ENCODE measurements around the gene PLA2G1B.

PLA2G1B gene

DNA sequence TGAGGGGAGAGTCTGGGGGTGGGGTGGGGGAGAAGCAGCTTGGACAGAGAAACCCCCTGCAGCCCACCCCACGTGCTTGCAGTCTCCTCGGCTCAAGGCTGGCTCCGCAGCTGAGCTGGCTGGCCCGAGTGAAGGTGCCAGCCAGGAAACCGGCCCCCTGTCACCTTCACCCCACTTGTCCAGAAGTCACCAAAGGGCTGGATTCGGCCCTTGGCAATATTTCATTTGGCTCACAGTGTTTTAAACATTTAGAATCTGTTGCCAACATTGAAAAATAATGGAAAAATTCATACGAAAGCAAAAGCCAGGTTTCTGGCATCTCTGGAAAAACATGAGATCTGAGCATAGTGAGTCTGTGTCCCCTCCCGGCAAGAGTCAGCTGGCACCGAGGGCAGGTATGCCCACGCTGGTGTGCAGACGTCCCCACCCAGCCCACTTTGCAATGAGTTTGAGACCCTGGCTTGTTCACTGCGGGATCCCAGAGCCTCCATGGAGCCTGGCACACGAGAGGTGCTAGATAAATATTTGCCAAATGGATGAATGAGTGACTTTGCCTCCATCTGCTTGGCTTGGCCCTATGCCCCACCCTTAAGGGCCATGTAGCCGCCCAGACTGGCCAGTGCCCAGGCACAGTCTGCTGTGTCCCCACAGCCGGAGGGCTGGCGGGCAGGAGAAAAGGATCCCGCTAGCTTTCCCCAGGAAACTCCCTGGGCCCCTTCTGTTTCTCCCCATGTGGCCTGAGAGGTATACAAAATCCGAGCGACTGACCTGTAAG lies 23.2 kb upstream of the PLA2G1B start:
- H3K27me3 ChIP-seq (ENCODE audit: insufficient read depth, low read depth) = no peaks in the 10 kb centered on the region; the same call in 1 of the 2 replicates
- H3K4me1 ChIP-seq (ENCODE audit: low read depth, poor library complexity, severe bottlenecking) = no peaks in the 10 kb centered on the region
- H4K20me1 ChIP-seq (ENCODE audit: insufficient read depth) = no peaks in the 10 kb centered on the region
- H3K4me2 ChIP-seq = no peak overlapping the region
- no peak overlapping the region for H3K9ac ChIP-seq
- H2AFZ ChIP-seq (ENCODE audit: low read depth) = no peak overlapping the region
- no peak overlapping the region for H3K4me3 ChIP-seq (IDR thresholded peaks at IDR 0.05; ENCODE audit: insufficient read depth, low read depth, low read length)
- no peak overlapping the region for H3K27ac ChIP-seq
- no peaks in the 10 kb centered on the region for H3K36me3 ChIP-seq (ENCODE audit: insufficient read depth)
- TF ChIP-seq, protein P1, sequence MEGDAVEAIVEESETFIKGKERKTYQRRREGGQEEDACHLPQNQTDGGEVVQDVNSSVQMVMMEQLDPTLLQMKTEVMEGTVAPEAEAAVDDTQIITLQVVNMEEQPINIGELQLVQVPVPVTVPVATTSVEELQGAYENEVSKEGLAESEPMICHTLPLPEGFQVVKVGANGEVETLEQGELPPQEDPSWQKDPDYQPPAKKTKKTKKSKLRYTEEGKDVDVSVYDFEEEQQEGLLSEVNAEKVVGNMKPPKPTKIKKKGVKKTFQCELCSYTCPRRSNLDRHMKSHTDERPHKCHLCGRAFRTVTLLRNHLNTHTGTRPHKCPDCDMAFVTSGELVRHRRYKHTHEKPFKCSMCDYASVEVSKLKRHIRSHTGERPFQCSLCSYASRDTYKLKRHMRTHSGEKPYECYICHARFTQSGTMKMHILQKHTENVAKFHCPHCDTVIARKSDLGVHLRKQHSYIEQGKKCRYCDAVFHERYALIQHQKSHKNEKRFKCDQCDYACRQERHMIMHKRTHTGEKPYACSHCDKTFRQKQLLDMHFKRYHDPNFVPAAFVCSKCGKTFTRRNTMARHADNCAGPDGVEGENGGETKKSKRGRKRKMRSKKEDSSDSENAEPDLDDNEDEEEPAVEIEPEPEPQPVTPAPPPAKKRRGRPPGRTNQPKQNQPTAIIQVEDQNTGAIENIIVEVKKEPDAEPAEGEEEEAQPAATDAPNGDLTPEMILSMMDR (conservative IDR thresholded peaks at IDR 0.05; ENCODE audit: low read depth, low read length) = no peak
- H3K79me2 ChIP-seq (ENCODE audit: insufficient read depth, low read depth) = no peaks in the 10 kb centered on the region

DNA sequence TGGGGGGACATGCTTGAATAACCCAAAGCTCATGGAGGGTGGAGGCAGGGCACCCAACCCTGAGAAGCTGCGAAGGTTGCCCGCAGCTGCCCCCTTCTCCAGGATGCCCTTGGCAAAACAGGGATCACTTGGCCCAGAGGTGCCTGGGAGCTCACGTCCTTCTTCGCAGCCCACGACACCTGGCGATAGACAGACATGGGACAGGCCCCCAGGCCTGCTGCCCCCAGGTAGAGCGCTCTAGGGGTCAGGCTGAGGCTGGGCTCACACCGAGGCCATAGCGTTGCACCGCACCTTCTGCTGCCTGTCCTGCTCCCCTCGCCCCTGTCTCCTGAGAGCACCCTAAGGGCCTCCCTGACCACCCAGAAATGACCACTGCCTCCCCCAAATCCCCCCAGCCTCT lies 20.2 kb upstream of the PLA2G1B start:
- H3K9ac ChIP-seq = no peak overlapping the region
- H3K4me2 ChIP-seq = no peak overlapping the region
- no peaks in the 10 kb centered on the region for H3K27me3 ChIP-seq (ENCODE audit: insufficient read depth, low read depth)
- no peak overlapping the region for H3K4me3 ChIP-seq (IDR thresholded peaks at IDR 0.05; ENCODE audit: insufficient read depth, low read depth, low read length)
- H3K4me1 ChIP-seq (ENCODE audit: low read depth, poor library complexity, severe bottlenecking) = no peaks in the 10 kb centered on the region
- H3K27ac ChIP-seq = no peak overlapping the region
- TF ChIP-seq, protein P1 (conservative IDR thresholded peaks at IDR 0.05; ENCODE audit: low read depth, low read length) = no peak
- H2AFZ ChIP-seq (ENCODE audit: low read depth) = no peak overlapping the region
- H3K36me3 ChIP-seq (ENCODE audit: insufficient read depth) = no peaks in the 10 kb centered on the region
- no peaks in the 10 kb centered on the region for H4K20me1 ChIP-seq (ENCODE audit: insufficient read depth)
- H3K79me2 ChIP-seq (ENCODE audit: insufficient read depth, low read depth) = no peaks in the 10 kb centered on the region

DNA sequence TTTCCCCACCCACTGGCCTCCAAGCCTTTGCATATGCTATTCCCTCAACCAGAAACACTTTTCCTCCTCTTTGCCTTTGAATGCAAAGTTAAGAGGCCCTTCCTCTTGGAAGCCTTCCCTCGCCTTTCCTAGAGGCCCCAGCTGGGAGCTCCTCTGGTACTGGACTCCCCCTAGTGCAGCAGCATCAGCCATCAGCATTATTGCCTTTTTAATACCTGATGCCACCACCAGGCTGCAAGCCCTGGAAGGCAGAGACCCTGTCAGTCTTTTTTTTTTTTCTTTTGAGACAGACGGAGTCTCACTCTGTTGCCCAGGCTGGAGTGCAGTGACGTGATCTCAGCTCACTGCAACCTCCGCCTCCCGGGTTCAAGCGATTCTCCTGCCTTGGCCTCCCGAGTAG lies 19.1 kb upstream of the PLA2G1B start:
- Histone ChIP-seq H3K36me3 (ENCODE audit: insufficient read depth) (no peaks in the 10 kb centered on the region), H3K4me1 (ENCODE audit: low read depth, poor library complexity, severe bottlenecking) (no peaks in the 10 kb centered on the region), H3K27me3 (ENCODE audit: insufficient read depth, low read depth) (no peaks in the 10 kb centered on the region), H2AFZ (ENCODE audit: low read depth) (no peak overlapping the region), H3K27ac (no peak overlapping the region), H4K20me1 (ENCODE audit: insufficient read depth) (no peaks in the 10 kb centered on the region), H3K4me3 (IDR thresholded peaks at IDR 0.05; ENCODE audit: insufficient read depth, low read depth, low read length) (no peak overlapping the region), H3K4me2 (no peak overlapping the region), H3K79me2 (ENCODE audit: insufficient read depth, low read depth) (no peaks in the 10 kb centered on the region), H3K9ac (no peak overlapping the region)
- TF ChIP-seq, protein P1 (conservative IDR thresholded peaks at IDR 0.05; ENCODE audit: low read depth, low read length) = no peak

DNA sequence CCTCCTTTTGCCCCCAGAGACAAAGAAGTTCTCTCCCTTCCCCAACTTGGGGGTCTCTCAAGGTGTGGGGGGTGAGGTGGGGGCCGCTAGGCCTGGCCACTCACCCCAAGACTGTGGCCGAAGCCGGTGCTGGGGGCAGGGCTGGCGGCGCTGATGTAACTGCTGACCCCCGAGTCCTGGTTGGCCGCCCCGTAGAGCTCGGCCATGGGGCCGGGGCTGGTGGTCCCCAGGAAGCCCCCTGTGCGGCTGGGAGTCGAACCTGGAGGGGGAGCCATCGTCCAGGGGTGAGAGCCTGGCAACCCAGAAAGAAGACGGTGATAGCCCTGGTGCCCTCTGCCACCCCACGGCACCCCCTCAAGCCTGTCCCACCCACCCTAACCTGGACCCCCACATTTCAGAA lies 18.5 kb upstream of the PLA2G1B start:
- no peak overlapping the region for H3K27ac ChIP-seq
- no peak overlapping the region for H3K9ac ChIP-seq
- H3K4me1 ChIP-seq (ENCODE audit: low read depth, poor library complexity, severe bottlenecking) = no peaks in the 10 kb centered on the region
- H3K79me2 ChIP-seq (ENCODE audit: insufficient read depth, low read depth) = no peaks in the 10 kb centered on the region
- no peaks in the 10 kb centered on the region for H3K27me3 ChIP-seq (ENCODE audit: insufficient read depth, low read depth)
- H4K20me1 ChIP-seq (ENCODE audit: insufficient read depth) = no peaks in the 10 kb centered on the region
- no peak overlapping the region for H3K4me2 ChIP-seq
- H3K36me3 ChIP-seq (ENCODE audit: insufficient read depth) = no peaks in the 10 kb centered on the region
- TF ChIP-seq, protein P1 (conservative IDR thresholded peaks at IDR 0.05; ENCODE audit: low read depth, low read length) = no peak
- H3K4me3 ChIP-seq (IDR thresholded peaks at IDR 0.05; ENCODE audit: insufficient read depth, low read depth, low read length) = no peak overlapping the region
- H2AFZ ChIP-seq (ENCODE audit: low read depth) = no peak overlapping the region
